NCI-H2029 treated with DMSO at 0.1 percent for 48 hours (cell line): Measurements from ENCODE around the gene PIK3R6.
"Not testable (repeated sequence)": the region's sequence is repeated elsewhere in the genome, so short reads cannot be mapped to it uniquely, and the experiment has no call there.

Experiments
- DNase-seq: peaks from one replicate; lab custom pipeline; 2025; lab: John Stamatoyannopoulos, UW

Gene PIK3R6

GRCh38 chr17:8894673-8895578 is 27.5 kb upstream of the PIK3R6 start:
- DNase-seq, result no peak

GRCh38 chr17:8894202-8894671 is 26.8 kb upstream of the PIK3R6 start:
- DNase-seq, result no peak

DNA sequence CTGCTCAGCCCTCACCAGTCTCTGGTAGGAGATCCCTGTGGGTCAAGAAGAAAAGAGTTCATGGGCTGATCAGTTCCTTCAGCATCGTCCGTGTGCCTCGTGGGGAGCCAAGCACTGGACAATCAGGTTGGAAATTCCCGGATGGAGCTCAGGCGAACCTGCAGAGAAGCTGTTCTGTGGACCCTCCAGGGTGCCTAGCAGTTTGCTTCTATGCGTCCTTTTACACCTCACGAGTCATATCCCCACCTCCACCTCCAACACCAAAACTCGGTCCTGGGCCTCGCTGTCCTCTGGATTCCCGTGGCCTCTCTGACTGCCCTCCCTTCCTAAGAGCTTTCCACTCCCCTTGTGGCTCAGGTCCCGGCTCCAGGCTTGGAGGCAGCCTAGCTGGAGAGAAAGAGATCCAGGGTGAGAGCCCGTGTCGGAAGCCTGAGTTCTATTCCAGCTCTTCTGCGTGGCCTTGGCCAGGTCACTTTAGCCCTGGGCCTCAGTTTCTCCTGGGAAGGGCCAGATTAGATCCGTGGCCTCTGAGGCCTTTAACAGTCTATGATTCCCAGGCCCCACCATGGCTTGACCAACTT is 26.2 kb upstream of the PIK3R6 start:
- DNase-seq, result no peak

- DNase-seq, result no peak
These were observed 25.6 kb upstream of the PIK3R6 start for GRCh38 chr17:8893059-8893458.

- DNase-seq, result no peak
These were observed 24.8 kb upstream of the PIK3R6 start for GRCh38 chr17:8892338-8892690.

DNA sequence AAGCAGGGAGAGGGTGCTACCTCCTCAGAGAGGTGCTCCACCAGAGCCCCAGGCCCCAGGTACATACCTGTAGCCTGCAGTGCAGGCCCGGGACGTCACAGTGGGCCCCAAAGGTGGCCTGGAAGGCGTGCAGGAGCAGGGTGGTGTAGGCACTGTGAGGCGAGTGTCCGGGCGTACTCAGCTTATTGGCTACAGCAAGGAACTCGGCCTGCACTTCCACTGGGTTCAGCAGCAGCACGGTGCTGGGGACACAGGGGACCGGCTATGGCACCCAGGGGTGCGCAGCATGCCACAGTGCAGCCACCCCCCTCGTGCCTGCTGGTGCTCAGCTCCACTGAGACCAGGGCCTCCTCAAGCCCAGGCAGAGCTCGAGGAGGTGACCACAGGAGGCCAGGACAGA is 23.2 kb upstream of the PIK3R6 start:
- no peak for DNase-seq

DNA sequence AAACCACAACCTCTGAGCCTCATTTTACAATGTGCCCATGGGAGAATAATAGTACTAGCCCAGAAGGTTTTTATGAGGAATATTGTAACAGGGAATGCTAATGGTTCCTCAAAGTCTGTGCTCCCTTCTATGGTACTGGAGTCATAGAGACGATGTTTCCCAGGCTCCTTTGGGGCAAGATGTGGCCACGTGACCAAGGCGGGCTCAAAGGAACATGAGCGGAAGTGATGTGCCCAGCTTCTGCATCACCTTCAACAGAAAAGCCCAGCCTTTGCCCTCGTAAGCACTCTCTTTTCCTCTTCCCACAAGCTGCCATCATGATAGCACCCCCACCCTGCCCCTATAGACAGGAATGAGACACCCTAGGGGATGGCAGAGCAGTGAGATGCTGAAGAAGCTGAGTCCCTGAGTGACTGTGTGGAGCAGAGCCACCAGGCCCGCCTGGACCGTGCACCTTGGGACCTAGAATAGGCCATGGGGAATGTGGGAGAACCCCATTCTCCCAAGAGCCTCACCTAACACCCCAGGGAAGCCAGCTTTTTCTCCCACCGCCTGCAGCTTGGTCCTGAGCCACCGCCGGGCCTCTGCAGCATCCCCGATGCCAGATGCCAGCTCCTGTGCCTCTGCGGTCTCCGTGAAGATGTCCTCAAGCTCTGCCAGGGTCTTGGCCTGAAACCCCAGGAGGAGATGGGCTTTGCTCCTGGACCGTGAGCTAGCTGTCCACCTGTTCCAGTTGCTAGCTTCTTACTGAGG is 22.2 kb upstream of the PIK3R6 start:
- no peak for DNase-seq

DNA sequence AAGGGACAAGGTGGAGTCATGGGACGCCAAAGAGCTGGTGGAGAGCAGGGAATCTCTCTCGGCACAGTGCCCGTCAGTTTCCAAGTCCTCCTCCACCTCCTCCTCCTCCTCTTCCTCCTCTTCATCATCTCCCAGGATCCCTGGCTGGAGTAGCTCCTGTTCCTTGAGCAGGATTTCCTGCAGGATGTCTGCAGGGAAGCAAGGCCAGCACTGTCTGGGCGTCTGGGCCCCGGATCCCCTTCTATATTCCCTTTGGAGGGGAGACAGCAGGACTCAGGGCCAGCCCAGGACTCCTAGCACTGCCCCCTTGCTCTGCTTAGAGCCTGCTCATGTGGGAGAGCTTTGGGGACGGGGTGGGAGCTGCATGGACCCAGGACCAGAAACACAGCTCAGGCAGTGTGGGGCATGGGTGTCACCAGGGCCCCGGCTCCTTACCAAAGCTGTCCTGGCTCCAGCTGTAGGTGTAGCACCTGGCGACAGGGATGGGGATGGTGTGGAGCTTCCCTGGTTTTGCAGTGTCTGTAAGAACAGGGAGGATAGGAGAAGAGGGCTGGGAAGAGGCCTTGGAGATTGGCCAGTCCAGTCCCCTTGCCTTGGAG is 21.3 kb upstream of the PIK3R6 start:
- no peak for DNase-seq

- DNase-seq, result no peak
These were observed 20.6 kb upstream of the PIK3R6 start for GRCh38 chr17:8887834-8888703.

DNA sequence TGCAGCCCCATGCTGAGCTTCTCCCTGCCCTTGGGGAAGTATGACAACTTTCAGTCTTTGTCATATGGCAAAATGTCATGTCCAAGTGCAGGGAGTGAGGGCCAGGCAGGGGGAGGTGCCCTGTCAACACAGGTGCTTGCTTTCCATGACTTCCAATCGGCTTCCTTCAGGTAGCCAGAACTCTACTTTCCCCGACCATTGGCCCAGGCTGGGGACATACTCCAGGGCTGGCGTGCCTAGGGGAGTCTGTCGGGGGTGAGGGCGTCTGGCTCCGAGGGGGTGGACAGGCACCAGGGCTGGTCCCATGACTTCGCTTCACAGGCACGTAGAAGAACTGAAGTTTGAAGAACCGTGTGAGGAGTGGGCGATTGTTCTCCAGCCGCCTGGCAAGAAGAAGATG is 19.8 kb upstream of the PIK3R6 start:
- no peak for DNase-seq

- no peak for DNase-seq
These were observed 18.7 kb upstream of the PIK3R6 start for GRCh38 chr17:8885967-8886684.

DNA sequence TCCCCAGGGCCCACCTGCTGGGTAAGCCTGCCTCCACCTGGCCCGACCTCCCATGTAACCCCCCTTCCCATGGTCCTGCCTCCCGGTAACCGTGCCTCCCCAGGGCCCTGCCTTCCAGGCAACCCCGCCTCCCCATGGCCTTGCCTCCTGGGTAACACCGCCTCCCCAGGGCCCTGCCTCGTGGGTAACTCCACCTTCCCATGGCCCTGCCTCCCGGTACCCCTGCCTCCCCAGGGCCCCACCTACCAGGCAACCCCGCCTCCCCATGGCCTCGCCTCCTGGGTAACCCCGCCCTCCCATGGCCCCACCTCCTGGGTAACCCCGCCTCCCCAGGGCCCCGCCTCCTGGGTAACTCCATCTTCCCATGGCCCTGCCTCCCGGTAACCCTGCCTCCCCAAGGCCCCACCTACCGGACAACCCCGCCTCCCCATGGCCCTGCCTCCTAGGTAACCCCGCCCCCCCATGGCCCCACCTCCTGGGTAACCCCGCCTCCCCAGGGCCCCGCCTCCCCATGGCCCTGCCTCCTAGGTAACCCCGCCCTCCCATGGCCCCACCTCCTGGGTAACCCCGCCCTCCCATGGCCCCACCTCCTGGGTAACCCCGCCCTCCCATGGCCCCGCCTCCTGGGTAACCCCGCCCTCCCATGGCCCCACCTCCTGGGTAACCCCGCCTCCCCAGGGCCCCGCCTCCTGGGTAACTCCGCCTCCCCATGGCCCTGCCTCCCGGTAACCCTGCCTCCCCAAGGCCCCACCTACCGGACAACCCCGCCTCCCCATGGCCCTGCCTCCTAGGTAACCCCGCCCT is 17.9 kb upstream of the PIK3R6 start:
- not testable (repeated sequence) for DNase-seq

DNA sequence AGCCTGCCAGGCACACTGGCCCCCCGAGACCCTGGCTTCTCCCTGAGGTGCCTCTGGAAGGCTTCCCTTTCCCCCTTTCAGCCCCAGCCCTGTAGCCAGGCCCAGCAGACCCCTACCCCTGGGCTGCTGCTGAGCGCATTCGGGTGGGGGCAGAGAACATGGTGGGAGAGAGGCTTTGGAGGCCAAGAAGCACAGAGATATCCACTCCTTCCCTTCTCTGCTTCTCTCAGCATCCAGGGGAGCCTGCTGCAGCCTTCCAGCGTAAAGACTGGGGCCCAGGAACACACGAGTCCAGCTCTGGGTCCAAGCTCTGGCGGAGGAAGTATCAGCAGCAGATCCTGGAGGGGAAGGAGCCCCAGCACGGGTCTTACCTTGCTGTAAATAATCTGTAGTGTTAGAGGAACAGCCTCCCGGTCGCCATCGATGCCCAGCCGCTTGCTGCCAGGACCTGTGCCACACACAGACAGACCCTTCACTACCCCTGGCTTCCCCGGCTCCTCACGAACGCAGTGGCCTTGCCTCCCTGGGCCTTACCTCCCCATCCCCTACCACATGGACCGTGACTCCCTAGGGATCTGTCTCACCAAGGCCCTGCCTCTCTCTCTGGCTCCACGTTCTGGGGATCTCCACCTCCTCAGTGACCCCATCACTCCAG is 17.0 kb upstream of the PIK3R6 start:
- no peak for DNase-seq

DNA sequence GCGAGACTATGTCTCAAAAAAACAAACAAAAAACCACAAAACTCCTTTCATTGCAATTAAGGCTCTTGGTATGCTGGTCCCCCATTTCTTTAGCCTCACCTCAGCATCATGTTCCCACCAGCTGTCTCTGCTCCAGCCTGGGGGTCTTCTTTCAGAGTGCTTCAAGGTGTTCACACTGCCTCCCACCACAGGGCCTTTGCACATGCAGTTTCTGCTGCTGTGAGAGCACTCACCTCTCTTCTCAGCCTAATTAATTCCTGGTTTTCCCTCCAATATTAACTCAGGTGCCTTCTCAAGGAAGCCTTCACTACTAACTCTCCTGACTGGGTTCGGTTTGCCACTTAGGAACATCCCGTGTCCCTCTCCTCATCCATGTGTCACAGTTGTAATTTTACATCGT is 15.9 kb upstream of the PIK3R6 start:
- no peak for DNase-seq

DNA sequence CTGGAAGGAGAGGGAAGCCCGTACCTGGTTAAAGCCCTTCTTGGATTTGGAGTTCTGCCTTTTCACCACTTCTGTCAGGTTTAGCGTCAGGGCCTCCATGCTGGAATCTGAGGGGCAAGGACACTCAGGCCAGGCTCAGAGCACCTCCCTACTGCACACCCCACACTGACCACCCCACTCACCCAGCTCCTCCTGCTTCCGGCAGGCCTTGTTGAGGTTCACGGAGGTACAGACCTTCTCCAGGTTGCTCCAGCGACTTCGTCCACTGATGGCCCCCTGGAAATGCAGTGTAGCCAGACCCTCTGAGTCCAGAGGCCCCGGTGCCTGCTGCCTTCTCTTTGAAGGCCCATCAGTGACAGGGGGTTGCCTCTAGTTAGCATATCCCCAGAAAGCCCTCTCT is 14.1 kb upstream of the PIK3R6 start:
- DNase-seq, result no peak

GRCh38 chr17:8880466-8880865 is 13.0 kb upstream of the PIK3R6 start:
- no peak for DNase-seq

DNA sequence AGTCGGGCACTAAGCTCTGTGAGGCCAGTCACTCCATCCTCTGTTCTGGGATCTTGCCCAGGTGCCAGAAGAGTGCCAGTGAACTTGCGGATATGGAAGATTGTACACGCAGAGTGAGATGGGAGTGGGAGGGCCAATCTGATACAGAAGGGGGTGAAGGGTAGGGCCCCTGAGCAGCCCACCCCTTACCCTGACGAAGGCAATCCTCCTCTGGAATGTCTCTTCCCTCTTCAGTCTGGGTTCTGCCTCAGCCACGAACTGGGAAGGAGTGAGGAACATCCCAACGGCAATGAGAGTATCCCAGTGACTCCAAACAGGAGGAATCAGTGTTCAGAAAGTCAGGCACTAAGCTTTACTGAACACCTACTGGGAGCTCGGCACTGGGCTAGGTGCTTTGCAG is 11.9 kb upstream of the PIK3R6 start:
- DNase-seq, result no peak

DNA sequence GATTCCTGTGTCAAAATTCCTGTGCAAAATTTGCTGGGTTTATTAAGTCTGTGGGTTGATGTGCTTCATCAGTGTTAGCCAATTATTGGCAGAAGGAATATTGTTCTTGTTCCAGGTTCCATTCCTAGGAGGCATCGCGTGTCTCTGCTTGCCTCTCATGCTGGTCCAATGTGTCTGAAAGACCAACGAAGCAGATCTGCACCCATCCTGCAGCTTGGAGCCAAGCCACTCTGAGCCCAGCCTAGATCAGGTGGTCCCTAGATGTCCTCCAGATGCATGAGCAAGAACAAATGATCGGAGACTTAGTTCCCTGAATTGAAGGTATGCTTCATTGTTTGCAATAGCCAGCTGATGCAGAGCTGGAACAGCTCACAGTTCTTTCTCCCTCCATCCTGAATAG is 10.5 kb upstream of the PIK3R6 start:
- DNase-seq, result no peak

GRCh38 chr17:8875957-8876356 is 8.5 kb upstream of the PIK3R6 start:
- no peak for DNase-seq

DNA sequence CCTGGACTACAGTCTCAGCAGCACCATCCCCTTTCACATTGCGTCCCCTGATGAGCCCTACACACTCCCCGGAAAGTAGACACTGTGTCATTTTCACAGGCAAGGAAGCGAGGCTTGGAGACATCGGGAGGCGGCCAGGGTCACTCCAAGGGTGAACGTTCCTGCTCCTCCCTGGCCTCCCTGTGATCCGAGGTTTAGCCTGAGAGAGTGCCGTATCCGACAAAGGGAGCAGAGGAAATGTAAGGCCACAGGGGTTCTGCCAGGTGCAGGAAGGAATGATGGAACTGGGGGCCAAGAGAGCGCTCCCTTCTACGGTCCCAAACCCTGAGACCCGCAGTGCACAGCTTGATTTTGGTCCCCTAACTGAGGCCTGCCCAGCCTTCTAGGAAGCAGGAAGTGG is 8.0 kb upstream of the PIK3R6 start:
- no peak for DNase-seq
